H9 (cell line): ENCODE data around the gene CD48. TPM values are rescaled to one million over a fixed set of nuclear protein-coding genes. Genes with fewer than 3 reads are reported as not detected.
A peak's percentile ranks its signal among the peaks of the same experiment; 100 is the strongest.

Source experiments
- DNase-seq: peaks from one replicate; pipeline ENCODE4 v3.0.0-alpha.2; 2017
- H2AFZ ChIP-seq: one replicate; pipeline ENCODE4 v1.6.1; 2013; ENCODE audit warnings: mild to moderate bottlenecking, low read length, control low read depth, moderate library complexity
- H2AK5ac ChIP-seq: 2 replicates; pipeline ENCODE4 v1.6.1; 2013; ENCODE audit warnings: low read length, control low read depth, mixed read lengths; ENCODE audit not compliant: insufficient read length
- H2BK120ac ChIP-seq: one replicate; pipeline ENCODE4 v1.6.1; 2013; ENCODE audit warnings: low read depth, mild to moderate bottlenecking, low read length, control low read depth, inconsistent platforms; ENCODE audit not compliant: poor library complexity, severe bottlenecking
- H2BK12ac ChIP-seq: 2 replicates; pipeline ENCODE4 v1.6.1; 2013; ENCODE audit warnings: low read length, control low read depth, mixed read lengths, low read depth; ENCODE audit not compliant: insufficient read length
- H2BK15ac ChIP-seq: 2 replicates; pipeline ENCODE4 v1.6.1; 2013; ENCODE audit warnings: low read depth, low read length, control low read depth
- H2BK20ac ChIP-seq: one replicate; pipeline ENCODE4 v1.6.1; 2013; ENCODE audit warnings: low read depth, mild to moderate bottlenecking, low read length, control low read depth, inconsistent platforms; ENCODE audit not compliant: poor library complexity, severe bottlenecking
- H2BK5ac ChIP-seq: 2 replicates; pipeline ENCODE4 v1.6.1; 2013; ENCODE audit warnings: low read length, control low read depth, mixed read lengths; ENCODE audit not compliant: insufficient read length
- H3K14ac ChIP-seq: 2 replicates; pipeline ENCODE4 v1.6.1; 2013; ENCODE audit warnings: low read length, control low read depth; ENCODE audit not compliant: insufficient read depth
- H3K18ac ChIP-seq: 2 replicates; pipeline ENCODE4 v1.6.1; 2013; ENCODE audit warnings: low read depth, mild to moderate bottlenecking, mixed read lengths, low read length, control low read depth; ENCODE audit not compliant: insufficient read length
- H3K23ac ChIP-seq: 2 replicates; pipeline ENCODE4 v1.6.1; 2013; ENCODE audit warnings: low read length, control low read depth, mixed read lengths, low read depth; ENCODE audit not compliant: insufficient read length
- H3K23me2 ChIP-seq: 2 replicates; pipeline ENCODE4 v1.6.1; 2013; ENCODE audit warnings: low read depth, mild to moderate bottlenecking, mixed read lengths, low read length, control low read depth; ENCODE audit not compliant: insufficient read length, poor library complexity, severe bottlenecking
- H3K27ac ChIP-seq: 2 replicates; pipeline ENCODE4 v1.5.1; 2013; ENCODE audit warnings: low read length, control low read depth, mixed read lengths, low read depth; ENCODE audit not compliant: insufficient read length
- H3K27me3 ChIP-seq: 2 replicates; pipeline ENCODE4 v1.6.1; 2013; ENCODE audit warnings: low read length, control low read depth, inconsistent platforms; ENCODE audit not compliant: insufficient read depth
- H3K4ac ChIP-seq: 2 replicates; pipeline ENCODE4 v1.6.1; 2013; ENCODE audit warnings: low read depth, mild to moderate bottlenecking, control low read depth, inconsistent platforms, low read length, moderate library complexity
- H3K4me1 ChIP-seq: 2 replicates; pipeline ENCODE4 v1.6.1; 2013; ENCODE audit warnings: low read length, control low read depth, inconsistent platforms; ENCODE audit not compliant: insufficient read depth
- H3K4me2 ChIP-seq: 2 replicates; pipeline ENCODE4 v1.6.1; 2013; ENCODE audit warnings: low read length, control low read depth, mixed read lengths; ENCODE audit not compliant: insufficient read length, insufficient read depth
- H3K56ac ChIP-seq: 2 replicates; pipeline ENCODE4 v1.6.1; 2013; ENCODE audit warnings: low read depth, mild to moderate bottlenecking, mixed read lengths, low read length, control low read depth; ENCODE audit not compliant: insufficient read length
- H3K79me1 ChIP-seq: 2 replicates; pipeline ENCODE4 v1.6.1; 2013; ENCODE audit warnings: low read depth, mild to moderate bottlenecking, moderate library complexity, low read length, control low read depth, inconsistent platforms; ENCODE audit not compliant: insufficient read depth, poor library complexity, severe bottlenecking
- H3K79me2 ChIP-seq: 2 replicates; pipeline ENCODE4 v1.6.1; 2013; ENCODE audit warnings: low read length, control low read depth, inconsistent platforms; ENCODE audit not compliant: insufficient read depth
- H3K9ac ChIP-seq: 2 replicates; pipeline ENCODE4 v1.6.1; 2013; ENCODE audit warnings: low read length, control low read depth, mixed read lengths; ENCODE audit not compliant: insufficient read length; ENCODE audit errors: extremely low read depth
- H3K9me3 ChIP-seq: one replicate; pipeline ENCODE4 v1.6.1; 2013; ENCODE audit warnings: low read depth, low read length, inconsistent platforms; ENCODE audit not compliant: control insufficient read depth
- H3T11ph ChIP-seq: one replicate; pipeline ENCODE4 v1.6.1; 2013; ENCODE audit warnings: mild to moderate bottlenecking, low read length, control low read depth, inconsistent platforms
- H4K20me1 ChIP-seq: one replicate; pipeline ENCODE4 v1.6.1; 2013; ENCODE audit not compliant: control insufficient read depth, insufficient read length, insufficient read depth
- H4K5ac ChIP-seq: 2 replicates; pipeline ENCODE4 v1.6.1; 2013; ENCODE audit warnings: low read depth, mild to moderate bottlenecking, mixed read lengths, low read length, control low read depth; ENCODE audit not compliant: insufficient read length
- H4K8ac ChIP-seq: replicated peaks from 2 replicates; pipeline ENCODE4 v1.6.1; 2013; ENCODE audit warnings: low read length, control low read depth, mixed read lengths, low read depth; ENCODE audit not compliant: insufficient read length
- H4K91ac ChIP-seq: 2 replicates; pipeline ENCODE4 v1.6.1; 2013; ENCODE audit warnings: low read depth, mild to moderate bottlenecking, moderate library complexity, mixed read lengths, low read length, control low read depth; ENCODE audit not compliant: insufficient read length
- H3K27ac Mint-ChIP-seq, 3 experiments: 2 replicates in 2 of 3; 3 replicates in 1 of 3; pipeline ENCODE4 v1.8.0; 2020 to 2021; ENCODE audit warnings: mixed read lengths in 3 of 3, mild to moderate bottlenecking in 1 of 3, moderate library complexity in 1 of 3
- H3K27me3 Mint-ChIP-seq: 2 replicates; pipeline ENCODE4 v1.8.0; 2021; ENCODE audit warnings: low read depth, mild to moderate bottlenecking, moderate library complexity, mixed read lengths
- H3K36me3 Mint-ChIP-seq, 3 experiments: 2 replicates in 2 of 3; 3 replicates in 1 of 3; pipeline ENCODE4 v1.8.0; 2020 to 2021; ENCODE audit warnings: low read depth in 3 of 3, mixed read lengths in 3 of 3; ENCODE audit not compliant: insufficient read depth in 1 of 3
- H3K4me1 Mint-ChIP-seq, 2 experiments: 2 replicates each; pipeline ENCODE4 v1.8.0; 2020; ENCODE audit warnings: mixed read lengths in 2 of 2
- H3K4me3 Mint-ChIP-seq, 2 experiments: 2 replicates in 1 of 2; 3 replicates in 1 of 2; pipeline ENCODE4 v1.8.0; 2020 to 2021; ENCODE audit warnings: mild to moderate bottlenecking in 2 of 2, mixed read lengths in 2 of 2, moderate library complexity in 1 of 2
- H3K9me3 Mint-ChIP-seq, 2 experiments: 2 replicates in 1 of 2; 3 replicates in 1 of 2; pipeline ENCODE4 v1.8.0; 2020; ENCODE audit warnings: mild to moderate bottlenecking in 2 of 2, mixed read lengths in 2 of 2, moderate library complexity in 1 of 2
- CTCF ChIP-seq: fragments of 200-600 bp; sonication (generic); conservative IDR thresholded peaks from 3 replicates; pipeline ENCODE4 v1.8.0; 2021; ENCODE audit warnings: antibody characterized with exemption, mild to moderate bottlenecking
- WGBS: extraction: QIAGEN DNeasy Blood & Tissue Kit; methylation state at CpG from one replicate; pipeline ENCODE4 v1.1.7; 2013; ENCODE audit warnings: missing lambda C conversion rate, low lambda C conversion rate, mixed read lengths; ENCODE audit not compliant: insufficient read length; ENCODE audit errors: extremely low coverage; 5-methylcytosine and 5-hydroxymethylcytosine counted together
- total RNA-seq: library from RNA; stranded (reverse); gene quantifications from 2 replicates; pipeline ENCODE4 v1.2.1, GENCODE V29; 2021

CD48 gene
- total RNA-seq, 1 experiment from 2014 or later: not detected

- Histone ChIP-seq H2AFZ (no peak overlapping the region), H4K8ac (no peak overlapping the region), H4K91ac (no peak overlapping the region), H2BK12ac (peak overlapping the region; percentile 42), H4K5ac (no peak overlapping the region), H2BK15ac (no peak overlapping the region), H3K9ac (no peak overlapping the region), H4K20me1 (no peaks in the 10 kb centered on the region), H2BK5ac (no peak overlapping the region), H3K27ac (no peak overlapping the region), H3K56ac (no peak overlapping the region), H3T11ph (no peak overlapping the region), H3K4me2 (no peak overlapping the region), H2AK5ac (no peak overlapping the region), H3K79me1 (no peaks in the 10 kb centered on the region), H2BK20ac (no peak overlapping the region), H3K18ac (no peak overlapping the region), H3K79me2 (no peaks in the 10 kb centered on the region), H3K4me1 (no peaks in the 10 kb centered on the region; the same call in 1 of the 2 replicates), H2BK120ac (no peak overlapping the region), H3K9me3 (no peaks in the 10 kb centered on the region), H3K27me3 (no peaks in the 10 kb centered on the region; the same call in 1 of the 2 replicates), H3K23me2 (no peaks in the 10 kb centered on the region), H3K4ac (no peak overlapping the region), H3K23ac (no peak overlapping the region), H3K14ac (no peak overlapping the region)
- no CpG with 5 or more reads among the region's 5 CpGs for WGBS
- DNase-seq: no peak
- no peak overlapping the region for H3K4me3 Mint-ChIP-seq
- no peak overlapping the region; a peak in 1 of 7 replicates for H3K27ac Mint-ChIP-seq
- no peak for TF ChIP-seq CTCF
- peaks cover 18 to 20% of the 10 kb centered on the region in 2 experiments for H3K4me1 Mint-ChIP-seq
- no peaks in the 10 kb centered on the region; a peak in 1 of 7 replicates for H3K36me3 Mint-ChIP-seq
- H3K9me3 Mint-ChIP-seq: no peaks in the 10 kb centered on the region
- peaks cover 1% of the 10 kb centered on the region; the same call in 1 of the 2 replicates for H3K27me3 Mint-ChIP-seq
These were observed 73.6 kb downstream of the CD48 start for GRCh38 chr1:160637821-160638539.
